Activated T-helper 1 cell treated with anti-CD3 and anti-CD28 coated beads, Interleukin-2, amount 50 U/mL, for 16 hours (primary cell): ENCODE measurements around the gene LAMTOR5.

Source experiments
- DNase-seq, 2 donors: peaks; one replicate each; pipeline ENCODE4 v3.0.0-alpha.2; 2020; ENCODE audit warnings: low read depth in 1 of 2, low spot score in 1 of 2

Gene LAMTOR5

DNA sequence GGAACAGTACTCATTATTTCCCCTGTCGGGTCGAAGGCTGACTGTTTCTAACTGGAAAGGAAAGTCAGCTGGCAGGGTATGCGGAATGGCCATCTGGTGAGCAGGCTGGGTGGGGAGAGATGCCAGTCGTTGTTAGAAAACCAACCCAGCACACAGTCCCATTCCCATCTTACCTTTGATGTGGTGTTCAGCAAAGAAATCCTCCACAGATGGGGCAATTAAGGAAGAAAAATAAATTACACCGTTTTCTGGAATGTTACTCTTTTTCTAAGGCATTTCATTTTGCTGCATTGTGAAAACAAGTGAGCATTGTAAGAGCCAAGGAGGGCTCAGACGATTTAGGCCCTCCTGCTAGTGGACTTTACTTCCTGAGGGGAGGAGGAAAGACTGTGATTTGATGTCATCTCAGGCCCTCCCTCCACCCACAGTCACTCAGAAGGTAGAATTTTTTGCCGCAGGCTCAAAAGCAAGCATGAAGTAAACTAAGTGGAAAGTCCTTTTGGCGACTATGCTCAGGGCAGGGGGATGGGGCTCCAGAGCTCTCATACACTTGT is 16.7 kb downstream of the LAMTOR5 start, which contains the start of gene SLC16A4:
TSS of gene SLC16A4 (minus strand) at position 335 of the 554 bp plus-strand sequence. CDS start 1,703 bp downstream, outside the sequence.
- no peak for DNase-seq

GRCh38 chr1:110390096-110390495 is 17.4 kb downstream of the LAMTOR5 start:
- no peak for DNase-seq

DNA sequence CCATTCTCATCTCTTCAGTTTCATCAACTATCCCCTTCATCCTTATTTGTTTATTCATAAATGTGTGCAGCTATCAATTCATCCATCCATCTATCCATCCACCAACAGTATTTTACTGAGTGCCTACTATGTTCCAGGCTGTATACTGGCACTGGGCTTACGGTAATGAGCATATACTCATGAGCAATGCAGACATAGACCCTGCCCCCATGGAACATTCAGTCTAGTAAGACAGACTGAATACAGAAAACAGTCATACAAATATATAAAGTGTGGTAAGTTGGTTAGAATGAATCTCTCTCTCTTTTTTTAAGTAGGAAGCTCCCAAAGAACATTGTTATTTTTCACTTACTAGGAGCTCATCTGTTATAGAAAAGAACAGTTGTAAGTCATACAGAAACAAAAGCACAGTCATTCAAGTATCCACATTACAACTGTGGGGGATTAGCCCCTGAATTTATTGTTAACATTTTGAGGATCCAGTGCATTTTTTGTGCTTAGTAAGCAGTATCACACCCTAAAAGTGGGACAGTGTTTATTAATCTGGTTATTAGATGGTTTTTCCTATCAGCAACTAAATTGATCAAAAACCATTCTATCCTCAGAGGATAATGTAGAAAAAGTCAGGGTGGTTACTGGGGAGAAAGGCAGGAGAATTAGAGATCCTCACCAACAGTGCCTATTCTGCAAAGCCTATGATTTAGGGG is 20.3 kb downstream of the LAMTOR5 start:
- DNase-seq = no peak

DNA sequence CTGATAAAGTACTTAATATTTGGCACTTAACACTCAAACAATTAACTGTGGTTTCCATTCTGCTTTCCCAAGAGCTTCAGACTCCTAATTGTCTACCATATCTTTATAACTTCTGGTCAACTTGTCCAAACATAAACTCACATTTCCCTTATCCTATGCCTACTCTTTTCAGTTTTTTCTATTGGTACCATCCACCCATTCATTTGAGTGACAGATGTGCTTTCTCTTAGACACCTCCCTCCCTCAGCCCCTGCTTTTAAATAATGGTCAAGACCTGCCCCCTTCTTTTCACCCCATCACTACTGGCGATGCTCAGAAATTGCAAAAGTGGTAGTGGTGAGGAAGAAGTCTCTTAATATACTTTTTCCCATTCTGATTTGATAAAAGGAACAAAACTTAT is 22.1 kb downstream of the LAMTOR5 start:
- no peak for DNase-seq

- no peak for DNase-seq
Measured at GRCh38 chr1:110384581-110385321, 22.7 kb downstream of the LAMTOR5 start.

DNA sequence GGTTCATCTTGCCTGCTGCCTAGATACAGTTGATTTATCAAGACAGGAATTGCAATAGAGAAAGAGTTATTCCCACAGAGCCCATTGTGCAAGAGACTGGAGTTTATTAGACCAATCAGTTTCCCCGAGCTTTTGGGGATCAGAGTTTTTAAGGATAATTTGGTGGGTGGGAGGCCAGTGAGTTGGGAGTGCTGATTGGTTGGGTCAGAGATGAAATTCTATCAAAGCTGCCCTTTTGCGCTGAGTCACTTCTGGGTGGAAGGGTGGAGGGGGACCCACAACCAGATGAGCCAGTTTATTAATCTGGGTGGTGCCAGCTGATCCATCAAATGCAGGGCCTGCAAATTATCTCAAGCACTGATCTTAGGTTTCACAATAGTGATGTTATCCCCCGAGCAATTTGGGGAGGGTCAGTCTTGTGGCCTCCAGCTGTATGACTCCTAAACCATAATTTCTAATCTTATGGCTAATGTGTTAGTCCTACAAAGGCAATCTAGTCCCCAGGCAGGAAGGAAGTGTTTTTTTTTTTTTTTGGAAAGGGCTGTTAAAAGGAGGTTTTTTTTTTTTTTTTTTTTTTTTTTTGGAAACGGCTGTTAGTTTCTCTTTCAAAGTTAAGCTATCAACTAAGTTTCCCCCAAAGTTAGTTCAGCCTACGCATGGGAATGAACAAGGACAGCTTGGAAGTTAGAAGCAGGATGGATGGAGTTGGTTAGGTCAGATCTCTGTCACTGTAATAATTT is 24.1 kb downstream of the LAMTOR5 start:
- no peak for DNase-seq

DNA sequence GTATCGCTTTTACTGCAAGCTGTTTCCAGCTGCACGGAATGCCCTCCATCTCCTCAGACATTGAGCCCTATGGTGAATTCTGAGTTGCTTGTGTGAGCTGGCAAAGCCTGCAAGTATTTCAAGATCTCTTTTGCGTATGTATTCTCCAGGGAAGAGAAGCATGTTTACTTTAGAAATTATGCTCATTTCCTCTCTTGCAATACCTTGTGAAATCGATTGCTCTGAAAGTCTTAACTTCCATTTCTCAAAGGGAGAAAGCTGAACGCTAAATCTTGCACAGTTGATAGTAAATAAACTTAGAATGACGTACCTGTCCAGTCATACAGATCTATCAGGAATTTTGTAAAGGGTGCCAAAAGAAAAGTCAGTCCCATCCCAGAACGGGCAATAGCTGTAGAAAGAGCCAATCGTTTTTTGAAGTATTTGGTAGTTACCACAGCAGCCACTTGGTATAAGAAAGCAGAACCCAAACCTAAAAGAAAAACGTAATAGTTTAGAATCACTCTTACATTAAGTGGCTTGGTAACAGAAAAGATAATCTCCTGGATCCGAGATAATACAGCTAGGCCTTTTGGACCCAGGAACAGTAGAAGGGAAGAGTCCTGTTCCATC is 26.7 kb downstream of the LAMTOR5 start:
- no peak for DNase-seq

DNA sequence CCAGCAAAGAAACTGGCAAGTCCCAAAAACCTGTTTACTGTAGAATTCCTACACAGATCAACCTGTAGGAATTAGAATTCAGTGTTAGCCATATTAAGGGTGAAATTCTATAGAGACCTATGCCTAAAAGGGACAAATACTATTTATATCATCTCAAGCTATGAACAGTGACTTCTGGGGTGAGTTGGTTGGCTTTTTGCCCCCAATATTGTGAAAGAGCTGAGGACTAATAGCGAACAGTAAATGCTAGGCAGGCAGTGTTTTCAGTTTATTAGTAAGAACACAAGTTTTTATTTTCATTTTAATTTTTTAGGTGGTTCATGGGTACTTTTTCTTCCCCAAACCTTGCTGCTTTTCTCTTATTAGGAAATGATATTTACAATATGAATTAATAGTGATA is 32.0 kb downstream of the LAMTOR5 start:
- no peak for DNase-seq

GRCh38 chr1:110370827-110371226 is 36.7 kb downstream of the LAMTOR5 start:
- DNase-seq = no peak

GRCh38 chr1:110364221-110364620 is 43.3 kb downstream of the LAMTOR5 start:
- DNase-seq = no peak

DNA sequence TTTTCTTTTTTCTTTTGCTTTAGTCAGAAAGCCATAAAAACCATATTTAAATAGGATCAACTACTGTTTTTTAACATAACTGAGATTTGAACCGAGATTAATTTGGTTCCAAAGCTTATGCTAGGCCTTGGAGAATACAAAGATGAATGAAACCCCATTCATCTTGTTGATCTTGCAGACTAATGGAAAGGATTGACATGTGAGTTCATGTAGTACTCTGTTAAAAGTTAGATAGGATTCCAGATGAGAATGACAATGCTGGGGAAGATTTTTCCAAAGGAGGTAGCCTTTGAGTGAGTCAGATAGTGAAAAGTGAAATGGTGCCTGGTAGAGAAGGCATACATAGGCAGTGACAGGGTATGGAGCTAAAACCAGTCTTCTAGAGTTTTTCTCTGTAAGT is 45.6 kb downstream of the LAMTOR5 start:
- DNase-seq = no peak

DNA sequence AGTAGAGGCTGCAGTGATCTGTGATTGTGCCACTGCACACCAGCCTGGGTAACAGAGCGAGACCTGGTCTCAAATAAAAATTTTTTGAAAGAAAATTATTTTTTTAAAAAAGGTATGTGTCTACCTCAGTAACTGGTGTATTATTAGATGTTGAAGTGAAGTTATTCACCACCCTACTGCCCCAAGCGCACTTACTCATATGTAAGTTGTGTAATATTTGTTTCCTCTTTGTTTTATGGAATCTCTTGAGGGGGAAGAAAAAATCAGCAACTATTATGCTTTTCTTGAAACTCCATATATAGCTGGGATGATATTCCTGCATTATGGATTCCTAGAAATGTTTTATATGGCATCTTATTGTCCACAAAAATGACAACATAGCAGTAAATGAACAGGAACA is 47.1 kb downstream of the LAMTOR5 start:
- no peak for DNase-seq

- DNase-seq = no peak
Measured at GRCh38 chr1:110356379-110356778, 51.1 kb downstream of the LAMTOR5 start.

DNA sequence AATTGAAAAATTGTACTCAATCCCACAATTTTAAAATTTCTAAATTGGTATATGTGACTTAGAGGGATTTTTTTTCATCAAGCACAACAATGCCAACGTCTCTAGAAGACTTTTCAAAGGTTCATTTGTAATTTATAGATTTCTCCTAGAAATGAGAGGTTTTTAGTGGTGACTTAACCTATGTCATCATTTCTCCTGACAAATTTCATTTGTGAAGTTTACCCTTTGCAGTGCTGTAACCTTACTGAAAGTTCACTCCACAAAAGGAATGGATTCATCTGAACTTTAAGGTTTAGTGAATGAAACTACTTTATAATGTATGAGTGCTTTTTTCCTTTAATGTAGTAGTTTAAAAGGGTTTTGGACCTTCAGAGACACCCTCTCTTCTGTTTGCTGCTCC is 52.2 kb downstream of the LAMTOR5 start:
- DNase-seq = no peak
